Glomerular visceral epithelial cell (primary cell): ENCODE data around the gene RAB11B.
"Not testable (repeated sequence)": the region's sequence is repeated elsewhere in the genome, so short reads cannot be mapped to it uniquely, and the experiment has no call there.

Experiments used
- DNase-seq: peaks from one replicate; pipeline ENCODE4 v3.0.0-alpha.2; 2016; ENCODE audit errors: extremely low spot score

Gene RAB11B

DNA sequence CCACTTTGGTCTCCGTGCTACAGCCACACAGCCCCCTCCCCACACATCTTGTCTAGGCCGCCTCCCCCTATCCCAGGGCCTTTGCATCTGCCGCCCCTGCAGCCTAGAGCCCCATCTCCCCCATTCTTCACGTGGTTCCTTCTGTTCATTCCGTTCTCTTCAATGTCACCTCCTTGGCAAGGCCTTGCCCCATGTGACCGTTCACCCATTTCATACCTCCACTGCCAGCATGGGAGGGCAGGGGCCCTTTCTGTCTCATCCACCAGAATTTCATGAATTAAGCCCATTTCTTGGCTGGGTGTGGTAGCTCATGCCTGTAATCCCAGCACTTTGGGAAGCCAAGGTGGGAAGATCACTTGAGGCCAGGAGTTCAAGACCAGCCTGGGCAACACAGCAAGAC is 38.9 kb downstream of the RAB11B start:
- no peak for DNase-seq

DNA sequence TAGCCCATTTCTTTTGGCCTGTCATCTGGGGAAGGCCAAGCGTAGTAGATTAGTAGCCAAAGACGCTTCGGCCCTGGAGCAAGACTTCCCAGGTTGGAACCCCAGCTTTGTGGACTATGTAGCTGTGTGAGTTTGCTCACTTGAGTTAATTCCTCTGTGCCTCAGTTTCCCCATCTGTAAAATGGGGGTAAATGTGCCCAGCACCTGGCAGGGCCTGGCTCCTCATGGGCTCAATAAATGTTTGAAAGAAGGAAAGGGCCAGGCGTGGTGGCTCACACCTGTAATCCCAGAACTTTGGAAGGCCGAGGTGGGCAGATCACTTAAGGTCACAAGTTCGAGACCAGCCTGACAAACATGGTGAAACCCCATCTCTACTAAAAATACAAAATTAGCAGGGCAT is 39.7 kb downstream of the RAB11B start:
- DNase-seq, result no peak

GRCh38 chr19:8430650-8431049 is 40.5 kb downstream of the RAB11B start:
- DNase-seq, result no peak

GRCh38 chr19:8438236-8438635 is 48.1 kb downstream of the RAB11B start:
- DNase-seq, result no peak

GRCh38 chr19:8441725-8442544 is 51.8 kb downstream of the RAB11B start:
- DNase-seq, result no peak

GRCh38 chr19:8444140-8444676 is 54.0 kb downstream of the RAB11B start:
- not testable (repeated sequence) for DNase-seq

DNA sequence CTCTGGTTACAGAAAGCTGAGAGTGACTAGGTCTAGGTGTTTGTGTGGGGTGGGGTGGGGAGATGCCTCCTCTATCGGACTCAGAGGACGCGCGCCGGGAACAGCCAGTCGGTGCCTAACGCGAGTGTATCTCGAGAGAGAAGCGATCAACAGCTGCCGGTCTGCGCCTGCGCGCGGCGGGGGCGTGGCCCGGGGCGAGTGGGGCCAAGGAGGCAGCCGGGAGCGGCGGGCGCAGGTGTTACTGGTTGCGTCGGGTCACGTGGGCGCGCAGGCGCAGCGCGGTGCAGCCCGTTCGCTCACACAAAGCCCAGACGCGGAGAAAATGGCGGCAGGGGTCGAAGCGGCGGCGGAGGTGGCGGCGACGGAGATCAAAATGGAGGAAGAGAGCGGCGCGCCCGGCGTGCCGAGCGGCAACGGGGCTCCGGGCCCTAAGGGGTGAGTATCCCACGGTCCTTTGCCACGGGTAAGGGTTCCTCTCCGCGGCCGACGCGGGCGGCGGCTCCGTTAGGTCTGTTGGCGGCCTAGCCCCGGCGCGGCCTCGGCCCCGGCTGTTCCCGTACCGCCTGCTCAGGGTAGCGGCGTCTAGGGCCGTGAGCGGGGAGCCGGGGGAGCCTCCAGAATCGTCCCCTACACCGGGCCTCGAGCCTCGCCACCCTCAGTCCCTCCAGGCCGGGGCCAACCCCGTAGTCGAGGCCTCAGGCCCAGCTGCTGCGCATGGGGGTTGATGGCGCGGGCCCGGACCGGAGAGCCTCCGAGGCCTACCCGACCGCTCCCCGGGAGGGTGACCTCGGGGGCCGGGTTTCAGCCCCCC is 54.7 kb downstream of the RAB11B start, which contains the start of gene HNRNPM:
HNRNPM (plus strand) TSS at position 299 of the 811 bp plus-strand sequence; CDS start at position 323, 24 bp downstream.
- peak; percentile 99 for DNase-seq

DNA sequence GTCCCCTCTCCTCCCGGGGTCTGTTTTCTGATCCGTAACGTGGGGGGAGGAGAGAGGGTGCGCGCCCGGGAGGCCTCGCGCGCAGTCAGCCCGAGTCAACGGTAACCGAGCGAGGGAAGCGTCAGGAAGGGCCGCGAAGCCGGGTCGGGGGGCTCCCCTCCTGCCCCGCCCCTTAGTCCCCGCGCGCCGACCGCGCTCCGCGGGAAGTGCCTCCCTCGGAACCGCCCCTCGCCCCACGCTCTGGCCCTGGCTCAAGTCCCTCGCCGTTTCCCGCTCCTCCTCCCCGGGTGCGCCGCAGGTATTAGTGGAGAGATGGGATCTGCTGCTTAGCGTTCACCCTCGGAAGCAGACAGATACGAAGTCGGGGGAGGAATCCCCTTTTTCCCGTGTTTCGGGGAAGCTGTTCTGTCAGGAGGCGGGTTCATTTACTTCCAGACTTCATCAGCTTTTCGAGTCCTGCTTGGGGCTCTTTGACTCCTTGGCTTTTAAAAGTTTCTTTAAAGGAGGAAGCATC is 55.4 kb downstream of the RAB11B start:
- peak; percentile 54 for DNase-seq

GRCh38 chr19:8446061-8446709 is 56.0 kb downstream of the RAB11B start:
- no peak for DNase-seq

DNA sequence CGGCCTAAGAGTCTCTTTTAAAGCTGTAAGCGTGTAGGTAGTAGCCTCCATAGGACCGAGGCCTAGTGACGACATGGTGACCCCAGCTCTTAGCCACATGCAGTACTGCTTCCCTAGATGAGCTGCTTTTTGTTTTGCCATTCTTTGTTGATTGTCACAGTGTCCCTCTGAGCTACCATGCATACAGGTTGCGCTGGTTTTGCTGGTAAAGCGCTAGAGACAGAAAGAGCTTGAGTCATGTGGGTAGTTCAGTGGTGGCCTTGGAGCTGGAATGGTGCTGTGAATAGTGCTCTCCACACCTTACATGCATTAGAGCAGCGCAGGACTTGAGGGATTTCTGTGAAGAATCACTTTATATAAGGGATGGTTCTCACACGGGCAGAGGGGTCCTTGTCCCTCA is 59.7 kb downstream of the RAB11B start:
- no peak for DNase-seq

DNA sequence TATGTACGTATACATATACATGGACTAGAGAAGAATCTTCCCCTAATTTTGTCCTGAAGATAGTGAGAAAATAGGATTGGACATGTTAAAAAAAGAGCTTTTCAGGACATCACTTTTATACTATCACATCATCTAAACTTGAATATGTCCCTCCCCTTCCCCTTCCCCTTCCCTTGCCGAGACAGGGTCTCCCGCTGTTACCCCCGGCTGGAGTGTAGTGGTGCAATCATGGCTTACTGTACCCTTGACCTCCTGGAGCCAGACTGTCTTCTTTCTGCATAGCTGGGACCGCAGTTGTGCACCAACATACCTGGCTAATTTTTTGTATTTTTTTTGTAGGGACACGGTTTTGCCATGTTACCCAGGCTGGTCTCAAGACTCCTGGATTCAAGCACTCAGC is 61.2 kb downstream of the RAB11B start:
- no peak for DNase-seq

GRCh38 chr19:8451885-8452284 is 61.7 kb downstream of the RAB11B start:
- peak; percentile 80 for DNase-seq

DNA sequence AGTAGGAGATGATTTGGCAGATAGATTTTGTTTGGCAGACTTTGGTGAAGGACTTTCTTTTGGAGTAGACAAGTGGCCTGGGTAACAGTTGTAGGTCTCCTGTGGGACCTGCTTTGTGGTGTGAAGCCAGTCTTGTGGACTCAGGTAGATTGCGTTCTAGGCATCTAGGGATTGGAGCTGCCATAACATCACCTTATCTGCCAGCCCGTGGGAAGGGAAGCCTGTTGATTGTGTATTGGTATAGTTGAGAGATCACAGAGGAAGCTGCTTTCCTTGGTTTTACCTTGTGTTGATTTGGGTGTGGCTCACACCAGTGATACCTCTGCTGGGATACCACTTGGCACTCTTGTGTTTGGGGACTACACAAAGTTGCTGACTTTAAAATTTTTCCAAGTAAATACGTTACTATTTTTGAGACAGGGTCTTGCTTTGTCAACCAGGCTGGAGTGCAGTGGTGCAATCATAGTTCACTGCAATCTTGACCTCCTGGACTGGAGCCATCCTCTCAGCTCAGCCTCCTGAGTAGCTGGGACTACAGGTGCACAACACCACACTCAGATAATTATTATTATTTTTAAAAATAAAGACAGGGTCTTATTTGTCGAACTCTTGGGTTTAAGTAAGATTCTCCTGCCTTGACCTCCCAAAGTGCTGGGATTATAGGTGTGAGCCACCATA is 62.4 kb downstream of the RAB11B start:
- DNase-seq, result no peak

DNA sequence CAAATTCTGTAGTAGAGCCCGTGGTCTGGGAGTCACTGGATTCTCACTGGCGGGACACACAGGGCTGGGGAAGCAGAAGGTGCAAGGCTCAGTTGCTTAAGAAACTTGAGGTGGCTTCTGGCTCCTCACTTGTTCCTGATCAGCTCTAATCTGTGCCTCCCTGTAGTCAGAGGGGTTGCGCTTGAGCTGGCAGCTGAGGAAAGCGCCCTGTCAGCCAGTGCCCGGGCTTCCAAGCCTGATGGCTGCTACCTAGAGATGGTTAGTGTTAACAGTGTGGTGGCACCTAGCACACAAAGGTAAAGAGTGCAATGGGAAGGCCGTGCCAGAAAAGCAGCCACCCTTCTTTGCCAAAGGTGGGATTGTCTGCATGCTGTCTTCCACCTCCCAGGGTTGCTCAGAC is 63.5 kb downstream of the RAB11B start:
- no peak for DNase-seq
